ENCODE measurements around the gene PRDM15.
"Not testable (repeated sequence)": the region's sequence is repeated elsewhere in the genome, so short reads cannot be mapped to it uniquely, and the experiment has no call there.

PRDM15 gene

DNA sequence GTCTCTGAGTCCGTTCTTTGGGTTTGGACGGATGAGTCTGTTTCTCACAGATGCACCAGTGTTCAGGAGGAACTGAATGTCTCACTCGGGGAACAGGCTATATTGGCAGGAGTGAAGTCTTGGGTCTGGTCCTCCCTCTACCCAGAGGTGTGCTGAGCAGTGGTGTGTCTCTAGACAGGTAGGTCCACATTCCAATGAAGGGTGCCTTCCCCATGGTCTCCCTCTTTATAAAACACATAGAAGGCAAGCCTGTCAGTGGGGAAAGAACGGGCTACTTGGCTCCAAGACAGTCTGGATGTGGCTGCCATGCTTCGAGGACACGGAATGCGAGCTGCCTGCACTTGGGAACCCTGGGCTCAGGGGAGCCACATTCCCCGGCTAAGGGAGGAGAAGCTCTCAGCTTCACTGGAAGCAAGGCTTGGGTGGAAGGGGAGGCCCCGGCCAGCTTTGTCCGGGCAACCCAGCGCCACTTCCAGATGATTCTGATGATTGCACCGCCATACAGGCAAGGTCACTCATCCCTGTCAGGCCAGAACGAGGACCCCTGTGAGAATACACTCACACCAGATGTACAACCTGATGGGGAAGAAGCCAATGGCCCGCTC, 82.6 kb downstream of the PRDM15 start:
- no peak for DNase-seq (ENCODE audit: low read depth)
- TF ChIP-seq, protein P1, sequence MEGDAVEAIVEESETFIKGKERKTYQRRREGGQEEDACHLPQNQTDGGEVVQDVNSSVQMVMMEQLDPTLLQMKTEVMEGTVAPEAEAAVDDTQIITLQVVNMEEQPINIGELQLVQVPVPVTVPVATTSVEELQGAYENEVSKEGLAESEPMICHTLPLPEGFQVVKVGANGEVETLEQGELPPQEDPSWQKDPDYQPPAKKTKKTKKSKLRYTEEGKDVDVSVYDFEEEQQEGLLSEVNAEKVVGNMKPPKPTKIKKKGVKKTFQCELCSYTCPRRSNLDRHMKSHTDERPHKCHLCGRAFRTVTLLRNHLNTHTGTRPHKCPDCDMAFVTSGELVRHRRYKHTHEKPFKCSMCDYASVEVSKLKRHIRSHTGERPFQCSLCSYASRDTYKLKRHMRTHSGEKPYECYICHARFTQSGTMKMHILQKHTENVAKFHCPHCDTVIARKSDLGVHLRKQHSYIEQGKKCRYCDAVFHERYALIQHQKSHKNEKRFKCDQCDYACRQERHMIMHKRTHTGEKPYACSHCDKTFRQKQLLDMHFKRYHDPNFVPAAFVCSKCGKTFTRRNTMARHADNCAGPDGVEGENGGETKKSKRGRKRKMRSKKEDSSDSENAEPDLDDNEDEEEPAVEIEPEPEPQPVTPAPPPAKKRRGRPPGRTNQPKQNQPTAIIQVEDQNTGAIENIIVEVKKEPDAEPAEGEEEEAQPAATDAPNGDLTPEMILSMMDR (conservative IDR thresholded peaks at IDR 0.05; ENCODE audit: low read depth, low read length) = no peak
- no peak overlapping the region for H3K4me3 ChIP-seq (ENCODE audit: low read depth, low read length)

DNA sequence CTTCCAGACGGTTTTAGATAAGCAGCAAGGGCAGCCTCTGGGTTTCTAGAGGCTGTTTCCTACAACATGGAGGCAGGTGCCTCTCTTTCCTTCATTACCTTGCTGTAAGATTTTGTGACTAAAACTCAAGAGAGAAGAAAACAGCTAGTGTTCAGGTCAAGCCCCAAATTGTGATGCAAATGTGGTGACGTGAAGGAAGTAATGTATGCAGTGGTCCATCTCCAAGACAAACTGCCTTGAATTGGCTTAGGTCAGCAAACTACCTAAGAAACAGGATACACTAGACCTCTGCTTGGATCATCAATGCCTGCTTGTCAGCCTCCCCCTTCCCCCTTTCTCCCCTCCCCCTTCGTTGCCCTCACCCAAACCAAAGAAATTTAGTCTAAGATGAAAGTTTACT, 83.4 kb downstream of the PRDM15 start:
- TF ChIP-seq, protein P1 (conservative IDR thresholded peaks at IDR 0.05; ENCODE audit: low read depth, low read length) = no peak
- no peak for DNase-seq (ENCODE audit: low read depth)
- no peak overlapping the region for H3K4me3 ChIP-seq (ENCODE audit: low read depth, low read length)

DNA sequence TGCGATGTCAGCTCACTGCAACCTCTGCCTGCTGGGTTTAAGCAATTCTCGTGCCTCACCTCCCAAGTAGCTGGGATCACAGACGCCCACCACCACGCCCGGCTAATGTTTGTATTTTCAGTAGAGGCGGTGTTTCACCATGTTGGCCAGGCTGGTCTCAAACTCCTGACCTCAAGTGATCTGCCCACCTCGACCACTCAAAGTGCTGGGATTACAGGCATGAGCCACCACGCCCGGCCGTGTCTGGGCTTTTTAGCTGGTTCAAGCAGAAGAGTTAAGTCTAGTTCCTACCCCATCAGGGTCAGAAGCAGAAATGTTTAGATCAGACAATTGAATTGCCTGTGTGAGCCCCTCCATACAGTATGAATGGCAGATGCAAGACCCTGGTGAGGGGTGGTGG, 84.5 kb downstream of the PRDM15 start:
- no peak overlapping the region for H3K4me3 ChIP-seq (ENCODE audit: low read depth, low read length)
- TF ChIP-seq, protein P1 (conservative IDR thresholded peaks at IDR 0.05; ENCODE audit: low read depth, low read length) = no peak

DNA sequence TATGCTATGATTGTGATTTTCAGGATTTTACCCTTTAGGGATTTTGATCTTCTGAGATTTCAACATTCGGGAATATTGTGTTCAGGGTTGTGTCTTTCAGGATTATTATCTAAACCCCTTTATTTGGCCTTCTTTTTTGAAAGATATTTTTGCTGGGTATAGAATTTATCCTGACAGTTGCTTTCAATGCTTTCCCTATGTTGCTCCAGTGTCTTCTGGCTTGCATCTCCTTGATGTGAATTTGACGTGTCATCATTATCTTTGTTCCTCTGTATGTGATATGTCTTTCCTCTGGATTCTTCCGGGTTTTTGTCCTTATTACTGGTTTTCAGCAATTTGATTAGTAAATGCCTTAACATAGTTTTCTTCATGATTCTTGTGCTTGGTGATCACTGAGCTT, 86.4 kb downstream of the PRDM15 start:
- TF ChIP-seq, protein P1 (conservative IDR thresholded peaks at IDR 0.05; ENCODE audit: low read depth, low read length) = no peak
- H3K4me3 ChIP-seq (ENCODE audit: low read depth, low read length) = no peak overlapping the region
- DNase-seq (ENCODE audit: low read depth) = no peak

More for the DNA sequence above, 84.5 kb downstream of the PRDM15 start:
- DNase-seq (ENCODE audit: low read depth) = no peak

DNA sequence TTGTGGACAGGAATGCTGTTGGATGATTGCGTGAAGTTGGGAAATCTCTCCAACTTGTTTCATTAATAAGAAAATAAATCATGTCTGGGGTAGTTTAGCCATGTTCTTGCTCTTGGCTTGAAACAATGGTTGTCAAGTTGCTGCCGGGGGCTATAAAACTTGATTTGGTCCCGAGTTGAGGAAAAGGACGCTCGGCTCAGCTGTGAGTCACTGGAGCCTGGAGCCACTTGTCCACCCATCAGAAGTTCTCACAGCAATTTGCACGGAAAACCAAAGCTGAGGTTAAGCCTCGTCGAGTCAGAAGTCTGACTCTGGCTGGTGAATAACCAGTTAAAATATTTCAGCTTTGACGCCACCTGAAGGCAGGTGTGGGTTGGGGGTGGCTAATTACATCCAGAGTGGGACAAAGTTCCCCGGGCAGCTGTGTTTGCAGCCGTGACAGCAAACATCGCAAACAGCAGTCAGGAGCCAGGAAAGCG, 92.6 kb downstream of the PRDM15 start:
- TF ChIP-seq, protein P1 (conservative IDR thresholded peaks at IDR 0.05; ENCODE audit: low read depth, low read length) = no peak
- DNase-seq (ENCODE audit: low read depth) = no peak
- no peak overlapping the region for H3K4me3 ChIP-seq (ENCODE audit: low read depth, low read length)

DNA sequence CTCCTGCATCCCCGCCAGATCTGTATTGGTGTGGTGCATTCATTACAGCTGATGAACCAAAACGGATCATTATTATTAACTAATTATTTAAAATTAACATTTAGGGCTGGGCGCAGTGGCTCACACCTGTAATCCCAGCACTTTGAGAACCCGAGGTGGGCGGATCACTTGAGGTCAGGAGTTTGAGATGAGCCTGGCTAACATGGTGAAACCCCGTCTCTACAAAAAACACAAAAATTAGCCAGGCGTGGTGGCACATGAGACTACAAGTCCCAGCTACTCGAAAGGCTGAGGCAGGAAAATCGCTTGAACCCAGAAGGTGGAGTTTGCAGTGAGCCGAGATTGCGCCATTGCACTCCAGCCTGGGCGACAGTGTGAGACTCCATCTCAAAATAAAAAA, 93.9 kb downstream of the PRDM15 start:
- DNase-seq (ENCODE audit: low read depth); H3K4me3 ChIP-seq (ENCODE audit: low read depth, low read length): not testable (repeated sequence)

DNA sequence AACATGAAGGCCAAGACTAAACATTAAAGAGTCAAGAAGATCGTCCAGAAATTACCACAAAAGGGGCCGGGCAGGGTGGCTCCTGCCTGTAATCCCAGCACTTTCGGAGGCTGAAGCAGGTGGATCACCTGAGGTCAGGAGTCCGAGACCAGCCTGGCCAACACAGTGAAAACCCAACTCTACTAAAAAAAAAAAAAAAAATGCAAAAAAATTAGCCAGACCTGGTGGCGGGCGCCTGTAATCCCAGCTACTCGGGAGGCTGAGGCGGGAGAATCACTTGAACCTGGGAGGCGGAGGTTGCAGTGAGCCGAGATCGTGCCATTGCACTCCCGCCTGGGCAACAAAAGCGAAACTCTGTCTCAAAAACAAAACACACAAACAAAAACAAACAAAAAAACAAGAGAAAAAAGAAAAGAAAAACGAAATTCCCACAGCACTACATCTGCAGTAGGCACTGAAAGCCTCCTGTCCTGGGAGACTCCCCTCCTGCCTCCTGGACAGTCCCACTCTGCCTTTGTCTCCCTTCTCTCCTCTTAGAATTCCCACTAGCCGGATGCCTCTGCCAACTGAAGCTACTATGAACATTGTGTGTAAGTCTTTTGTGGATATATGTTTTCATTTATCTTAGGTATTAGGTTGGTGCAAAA, 94.6 kb downstream of the PRDM15 start:
- no peak overlapping the region for H3K4me3 ChIP-seq (ENCODE audit: low read depth, low read length)
- DNase-seq (ENCODE audit: low read depth) = no peak
- TF ChIP-seq, protein P1 (conservative IDR thresholded peaks at IDR 0.05; ENCODE audit: low read depth, low read length) = no peak
